GM23248 (cell line): Measurements from ENCODE around the gene TTLL8. TPM values are rescaled to one million over a fixed set of nuclear protein-coding genes. Genes with fewer than 3 reads are reported as not detected.

Experiments
- DNase-seq: peaks from one replicate; pipeline ENCODE4 v3.0.0-alpha.2; 2015
- H2AFZ ChIP-seq: fragments of 200-600 bp; sonication (generic); 2 replicates; pipeline ENCODE4 v1.6.1; 2016; ENCODE audit warnings: antibody characterized with exemption
- H3F3A ChIP-seq: fragments of 200-600 bp; sonication (generic); 2 replicates; pipeline ENCODE4 v1.6.1; 2016; ENCODE audit warnings: mild to moderate bottlenecking, antibody characterized with exemption, mixed run types; ENCODE audit not compliant: insufficient read depth
- H3K27ac ChIP-seq: fragments of 200-600 bp; sonication (generic); 2 replicates; pipeline ENCODE4 v1.5.1; 2016; ENCODE audit warnings: mild to moderate bottlenecking
- H3K27me3 ChIP-seq: fragments of 200-600 bp; sonication (generic); replicated peaks from 2 replicates; pipeline ENCODE4 v1.6.1; 2016; ENCODE audit warnings: mild to moderate bottlenecking; ENCODE audit not compliant: insufficient read depth
- H3K36me3 ChIP-seq: fragments of 200-600 bp; sonication (generic); 2 replicates; pipeline ENCODE4 v1.6.1; 2016; ENCODE audit warnings: low read depth, mild to moderate bottlenecking
- H3K4me1 ChIP-seq: fragments of 200-600 bp; sonication (generic); 2 replicates; pipeline ENCODE4 v1.6.1; 2016; ENCODE audit warnings: mild to moderate bottlenecking; ENCODE audit not compliant: insufficient read depth
- H3K4me2 ChIP-seq: fragments of 200-600 bp; sonication (generic); one replicate; pipeline ENCODE4 v1.6.1; 2016; ENCODE audit warnings: mild to moderate bottlenecking; ENCODE audit not compliant: unreplicated experiment
- H3K4me3 ChIP-seq: fragments of 200-600 bp; sonication (generic); 2 replicates; pipeline ENCODE4 v1.5.1; 2016; ENCODE audit warnings: mild to moderate bottlenecking
- H3K79me2 ChIP-seq: fragments of 200-600 bp; sonication (generic); 2 replicates; pipeline ENCODE4 v1.6.1; 2016; ENCODE audit warnings: mild to moderate bottlenecking; ENCODE audit not compliant: insufficient read depth
- H3K9ac ChIP-seq: fragments of 200-600 bp; sonication (generic); 2 replicates; pipeline ENCODE4 v1.6.1; 2016; ENCODE audit warnings: mild to moderate bottlenecking
- H3K9me2 ChIP-seq: fragments of 200-600 bp; sonication (generic); 2 replicates; pipeline ENCODE4 v1.6.1; 2016; ENCODE audit warnings: mixed run types, mild to moderate bottlenecking, moderate library complexity; ENCODE audit not compliant: insufficient read depth
- H3K9me3 ChIP-seq: fragments of 200-600 bp; sonication (generic); one replicate; pipeline ENCODE4 v1.6.1; 2017; ENCODE audit warnings: low read depth
- H4K20me1 ChIP-seq: fragments of 200-600 bp; sonication (generic); 2 replicates; pipeline ENCODE4 v1.6.0; 2016; ENCODE audit not compliant: insufficient read depth
- EZH2 ChIP-seq: fragments of 200-600 bp; sonication (generic); IDR thresholded peaks from 2 replicates; pipeline ENCODE4 v1.6.1; 2018; ENCODE audit warnings: antibody characterized with exemption, mild to moderate bottlenecking; ENCODE audit not compliant: insufficient read depth, poor library complexity, severe bottlenecking
- EZH2phosphoT487 ChIP-seq: fragments of 200-600 bp; sonication (generic); IDR thresholded peaks from 2 replicates; pipeline ENCODE4 v1.6.1; 2018; ENCODE audit warnings: antibody characterized with exemption, moderate library complexity, mild to moderate bottlenecking, low read depth; ENCODE audit not compliant: insufficient read depth
- WGBS, 2 experiments: methylation state at CpG; one replicate each; pipeline ENCODE4 v1.1.6; 2015 to 2017; ENCODE audit warnings: low lambda C conversion rate in 2 of 2, low coverage in 1 of 2; ENCODE audit errors: missing lambda C conversion rate in 2 of 2; 5-methylcytosine and 5-hydroxymethylcytosine counted together
- in situ Hi-C: fragments of 300-500 bp; cut with MboI; formaldehyde crosslinking; loops from 2 replicates; pipeline ENCODE4 v1.15.0; 2020
- polyA plus RNA-seq: library from polyadenylated mRNA; unstranded; fragments of >200 nt; fragmentation: Nextera tagmentation; extraction: Ambion mirVana; gene quantifications from 2 replicates; pipeline ENCODE4 v1.2.1, GENCODE V29; 2016
- total RNA-seq: library from RNA; depleted of rRNA; stranded (reverse); fragments of >200 nt; shearing (Covaris generic); gene quantifications from 2 replicates; pipeline ENCODE4 v1.2.3, GENCODE V29; 2014

TTLL8 gene
- total and polyA plus RNA-seq, 2 experiments from 2014 or later, result not detected

DNA sequence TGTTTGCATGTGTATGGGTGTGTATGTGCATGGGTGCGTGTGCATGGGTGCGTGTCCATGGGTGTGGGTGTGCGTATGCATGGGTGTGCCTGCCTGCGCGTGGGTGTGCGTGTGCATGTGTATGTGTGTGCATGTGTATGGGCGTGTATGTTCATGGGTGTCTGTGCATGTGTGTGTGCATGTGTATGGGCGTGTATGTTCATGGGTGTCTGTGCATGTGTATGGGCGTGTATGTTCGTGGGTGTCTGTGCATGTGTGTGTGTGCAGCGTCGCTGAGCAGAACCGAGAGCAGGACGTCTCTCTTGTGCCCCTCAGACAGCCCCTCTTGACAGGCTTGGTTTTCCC, 59.4 kb downstream of the TTLL8 start:
- H3K27me3 ChIP-seq, result 0 out of 2 replicates have a peak, but pooled peaks cover 3% of the 10 kb centered on the region
- no peak for TF ChIP-seq EZH2
- TF ChIP-seq EZH2phosphoT487, result no peak
- no peaks in the 10 kb centered on the region for H3F3A ChIP-seq
- no peaks in the 10 kb centered on the region for H3K9me2 ChIP-seq
- H3K4me3 ChIP-seq, result no peak overlapping the region
- H3K9me3 ChIP-seq, result no peaks in the 10 kb centered on the region
- no peak for DNase-seq
- in situ Hi-C loops, result no loop called here
- no peaks in the 10 kb centered on the region for H3K4me1 ChIP-seq
- H4K20me1 ChIP-seq, result no peaks in the 10 kb centered on the region
- no peak overlapping the region for H3K4me2 ChIP-seq
- H3K36me3 ChIP-seq, result no peaks in the 10 kb centered on the region
- no peak overlapping the region for H2AFZ ChIP-seq
- H3K79me2 ChIP-seq, result no peaks in the 10 kb centered on the region
- H3K27ac ChIP-seq, result no peak overlapping the region
- 76 to 82% methylated on average over 14 of the region's 14 CpGs for WGBS, 2 experiments
- H3K9ac ChIP-seq, result no peak overlapping the region

GRCh38 chr22:49997932-49998717, 60.0 kb downstream of the TTLL8 start:
- Histone ChIP-seq H3K79me2 (no peaks in the 10 kb centered on the region), H3K9ac (no peak overlapping the region), H3K9me2 (no peaks in the 10 kb centered on the region), H2AFZ (no peak overlapping the region), H3K4me2 (no peak overlapping the region), H3K4me3 (no peak overlapping the region), H4K20me1 (no peaks in the 10 kb centered on the region), H3K27me3 (no peaks in the 10 kb centered on the region), H3K4me1 (no peaks in the 10 kb centered on the region), H3K27ac (no peak overlapping the region), H3K9me3 (no peaks in the 10 kb centered on the region), H3F3A (no peaks in the 10 kb centered on the region), H3K36me3 (no peaks in the 10 kb centered on the region)
- no peak for DNase-seq
- TF ChIP-seq EZH2 (no peak), EZH2phosphoT487 (no peak)
- WGBS, 2 experiments, result 82 to 87% methylated on average over 20 to 21 of the region's 21 CpGs
- in situ Hi-C loops, result no loop called here

- Histone ChIP-seq H4K20me1 (no peaks in the 10 kb centered on the region), H3K79me2 (no peaks in the 10 kb centered on the region), H3K4me1 (no peaks in the 10 kb centered on the region), H3K36me3 (no peaks in the 10 kb centered on the region), H3F3A (no peaks in the 10 kb centered on the region), H3K27me3 (no peaks in the 10 kb centered on the region), H3K27ac (no peak overlapping the region), H3K4me3 (no peak overlapping the region), H3K9me3 (no peaks in the 10 kb centered on the region), H3K9me2 (no peaks in the 10 kb centered on the region), H3K4me2 (no peak overlapping the region), H2AFZ (no peak overlapping the region), H3K9ac (no peak overlapping the region)
- WGBS, 2 experiments, result 71 to 73% methylated on average over 12 of the region's 12 CpGs
- DNase-seq, result no peak
- no peak for TF ChIP-seq EZH2
- no peak for TF ChIP-seq EZH2phosphoT487
- in situ Hi-C loops, result no loop called here
Measured at GRCh38 chr22:49997251-49997599, 60.9 kb downstream of the TTLL8 start.

DNA sequence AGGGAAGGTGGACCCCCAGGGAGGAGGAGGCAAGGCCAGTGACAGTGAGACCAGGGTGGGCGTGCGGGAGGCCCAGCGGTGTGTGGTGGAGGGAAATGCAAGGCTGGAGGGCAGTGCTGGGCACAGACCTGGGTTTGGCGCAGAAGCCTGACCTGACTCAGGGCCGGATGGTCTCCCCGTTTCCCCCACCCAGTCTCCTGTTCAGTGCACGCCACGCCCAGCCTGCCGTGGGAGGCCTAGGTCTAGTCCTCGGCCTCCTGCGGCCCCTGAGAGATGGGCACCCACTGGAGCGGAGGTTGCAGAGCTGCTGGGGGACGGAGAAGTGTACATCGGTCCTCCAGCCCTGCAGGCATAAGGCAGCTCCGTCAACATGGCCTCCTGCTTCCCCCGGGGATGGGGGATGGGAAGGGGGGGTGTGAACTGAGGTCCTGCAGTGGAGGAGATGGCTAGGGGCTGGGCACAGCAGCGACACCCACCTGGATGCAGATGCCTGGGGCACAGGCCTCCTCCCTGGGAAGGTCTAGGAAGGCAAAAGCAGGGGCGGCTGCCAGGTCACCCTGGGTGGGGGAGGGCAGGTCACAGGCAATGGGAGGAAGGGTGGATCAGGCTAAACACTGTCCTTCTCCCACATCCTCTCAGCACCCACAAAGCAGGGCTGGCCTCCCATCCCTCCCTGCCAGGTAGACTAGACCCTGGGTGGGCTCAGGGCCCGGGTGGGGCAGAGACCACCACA, 61.4 kb downstream of the TTLL8 start:
- Histone ChIP-seq H3K4me3 (no peak overlapping the region), H3K79me2 (no peaks in the 10 kb centered on the region), H3K27me3 (no peaks in the 10 kb centered on the region), H3K27ac (no peak overlapping the region), H3K36me3 (no peaks in the 10 kb centered on the region), H3K9ac (no peak overlapping the region), H2AFZ (no peak overlapping the region), H3K9me2 (no peaks in the 10 kb centered on the region), H3F3A (no peaks in the 10 kb centered on the region), H3K4me2 (no peak overlapping the region), H3K4me1 (no peaks in the 10 kb centered on the region), H3K9me3 (no peaks in the 10 kb centered on the region), H4K20me1 (no peaks in the 10 kb centered on the region)
- TF ChIP-seq EZH2phosphoT487 (no peak), EZH2 (no peak)
- DNase-seq, result no peak
- WGBS, 2 experiments, result 82 to 83% methylated on average over 17 to 19 of the region's 19 CpGs
- in situ Hi-C loops, result no loop called here
